ENCODE measurements around the gene ABLIM2.

Gene ABLIM2

GRCh38 chr4:8021796-8022195 lies 136.8 kb downstream of the ABLIM2 start:
- TF ChIP-seq, protein P1, sequence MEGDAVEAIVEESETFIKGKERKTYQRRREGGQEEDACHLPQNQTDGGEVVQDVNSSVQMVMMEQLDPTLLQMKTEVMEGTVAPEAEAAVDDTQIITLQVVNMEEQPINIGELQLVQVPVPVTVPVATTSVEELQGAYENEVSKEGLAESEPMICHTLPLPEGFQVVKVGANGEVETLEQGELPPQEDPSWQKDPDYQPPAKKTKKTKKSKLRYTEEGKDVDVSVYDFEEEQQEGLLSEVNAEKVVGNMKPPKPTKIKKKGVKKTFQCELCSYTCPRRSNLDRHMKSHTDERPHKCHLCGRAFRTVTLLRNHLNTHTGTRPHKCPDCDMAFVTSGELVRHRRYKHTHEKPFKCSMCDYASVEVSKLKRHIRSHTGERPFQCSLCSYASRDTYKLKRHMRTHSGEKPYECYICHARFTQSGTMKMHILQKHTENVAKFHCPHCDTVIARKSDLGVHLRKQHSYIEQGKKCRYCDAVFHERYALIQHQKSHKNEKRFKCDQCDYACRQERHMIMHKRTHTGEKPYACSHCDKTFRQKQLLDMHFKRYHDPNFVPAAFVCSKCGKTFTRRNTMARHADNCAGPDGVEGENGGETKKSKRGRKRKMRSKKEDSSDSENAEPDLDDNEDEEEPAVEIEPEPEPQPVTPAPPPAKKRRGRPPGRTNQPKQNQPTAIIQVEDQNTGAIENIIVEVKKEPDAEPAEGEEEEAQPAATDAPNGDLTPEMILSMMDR (IDR thresholded peaks at IDR 0.05): no peak

GRCh38 chr4:8019396-8020365 lies 138.9 kb downstream of the ABLIM2 start:
- TF ChIP-seq, protein P1 (IDR thresholded peaks at IDR 0.05): no peak

DNA sequence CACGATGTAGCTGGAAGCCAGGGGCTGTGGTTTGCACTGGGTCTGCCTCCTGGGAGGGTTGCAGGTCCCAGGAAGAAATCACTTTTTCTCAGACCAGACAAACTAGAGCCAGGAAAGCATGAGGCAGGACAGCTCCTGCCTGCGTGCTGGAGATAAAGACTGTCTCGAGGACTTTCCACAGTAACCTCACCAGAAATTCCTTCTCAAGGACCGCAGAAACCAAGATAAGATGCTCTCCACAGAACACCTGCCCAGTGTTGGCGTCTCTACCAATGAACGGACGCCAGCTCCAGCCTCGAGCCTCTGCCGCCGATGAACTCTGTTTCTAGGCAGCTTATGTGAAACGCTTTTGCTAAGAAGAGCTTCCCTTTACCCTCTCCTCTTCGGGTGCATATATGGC lies 142.1 kb downstream of the ABLIM2 start:
- TF ChIP-seq, protein P1 (IDR thresholded peaks at IDR 0.05): no peak

- TF ChIP-seq, protein P1 (IDR thresholded peaks at IDR 0.05): no peak; the same call in 1 of the 2 replicates
Observed at GRCh38 chr4:8015512-8015911, 143.1 kb downstream of the ABLIM2 start.

GRCh38 chr4:8013976-8014726 lies 144.5 kb downstream of the ABLIM2 start:
- TF ChIP-seq, protein P1 (IDR thresholded peaks at IDR 0.05): no peak

DNA sequence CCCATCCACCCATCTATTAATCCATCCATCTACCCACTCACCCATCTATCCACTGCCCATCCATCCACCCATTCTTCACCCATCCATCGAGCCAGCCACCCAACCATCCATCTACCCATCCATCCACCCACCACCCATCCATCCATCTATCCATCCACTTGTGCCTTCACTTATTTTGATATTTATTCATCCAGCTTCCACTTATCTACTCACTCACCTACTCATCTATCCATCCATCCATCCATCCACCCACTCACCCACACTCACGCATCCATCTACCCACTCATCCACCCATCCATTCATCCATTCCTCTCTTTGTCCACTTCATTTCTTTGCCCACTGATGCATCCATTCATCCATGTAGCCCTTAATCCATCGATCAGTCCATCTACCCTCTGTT lies 146.1 kb downstream of the ABLIM2 start:
- TF ChIP-seq, protein P1 (IDR thresholded peaks at IDR 0.05): no peak

- TF ChIP-seq, protein P1 (IDR thresholded peaks at IDR 0.05): no peak
Observed at GRCh38 chr4:8010618-8011017, 148.0 kb downstream of the ABLIM2 start.
